GM12878 (cell line): ENCODE measurements around the gene IL1RL2. TPM values are rescaled to one million over a fixed set of nuclear protein-coding genes. Genes with fewer than 3 reads are reported as not detected.

Experiments used
- ATAC-seq: fragments of 200-7000 bp; cut with Tn5 transposase; 3 replicates; pipeline ENCODE4 v1.9.1; 2020; ENCODE audit warnings: mild to moderate bottlenecking, moderate library complexity
- BruUV-seq: library from RNA; stranded (reverse); fragments of 400-500 nt; replicated peaks from 2 replicates; lab custom pipeline; 2021; lab: Mats Ljungman, UMichigan
- CTCF ChIA-PET: fragments of 300-600 bp; sonication (Branson Sonifier 250); formaldehyde crosslinking; extraction: SDS; loops from one replicate; lab custom pipeline; 2021; ENCODE audit warnings: inconsistent platforms; lab: Yijun Ruan, JAX
- POLR2A ChIA-PET: fragments of 350-600 bp; formaldehyde crosslinking; extraction: SDS; loops from one replicate; lab custom pipeline; 2021; ENCODE audit warnings: inconsistent platforms; lab: Charles Lee
- RAD21 ChIA-PET: fragments of 300-600 bp; sonication (Branson Sonifier 250); formaldehyde crosslinking; loops from one replicate; lab custom pipeline; 2023; ENCODE audit warnings: antibody characterized with exemption; ENCODE audit not compliant: unreplicated experiment; lab: Charles Lee
- SMC1A ChIA-PET: fragments of 300-600 bp; sonication (Branson Sonifier 250); formaldehyde crosslinking; loops from one replicate; lab custom pipeline; 2023; ENCODE audit not compliant: unreplicated experiment, uncharacterized antibody; lab: Charles Lee
- DNase-seq: peaks from one replicate; pipeline ENCODE4 v3.0.0-alpha.2; 2011; ENCODE audit warnings: low read depth, low spot score
- FAIRE-seq: peaks from 3 replicates; lab custom pipeline; 2011; peaks lifted over from hg19 to GRCh38; lab: Jason Lieb, UNC
- H2AFZ ChIP-seq: 2 replicates; pipeline ENCODE4 v1.6.0; 2011; ENCODE audit warnings: low read depth, low read length, control low read depth; ENCODE audit not compliant: control insufficient read depth
- H3K27ac ChIP-seq: 2 replicates; pipeline ENCODE4 v1.5.1; 2011; ENCODE audit warnings: control low read depth; ENCODE audit not compliant: control insufficient read depth, insufficient read depth
- H3K27me3 ChIP-seq, 2 experiments: replicated peaks in 1 of 2; 2 replicates each; pipeline versions ENCODE4 v1.6.0 to v1.6.1; 2011; ENCODE audit warnings: low read length in 1 of 2; ENCODE audit not compliant: control insufficient read depth in 2 of 2, insufficient read depth in 2 of 2
- H3K36me3 ChIP-seq, 2 experiments: 2 replicates each; pipeline ENCODE4 v1.5.1; 2011; ENCODE audit warnings: low read length in 1 of 2; ENCODE audit not compliant: control insufficient read depth in 2 of 2, insufficient read depth in 2 of 2
- H3K4me1 ChIP-seq: 2 replicates; pipeline ENCODE4 v1.6.1; 2011; ENCODE audit warnings: mild to moderate bottlenecking, low read length, moderate library complexity, mixed read lengths; ENCODE audit not compliant: control insufficient read depth, insufficient read depth
- H3K4me2 ChIP-seq: 2 replicates; pipeline ENCODE4 v1.6.0; 2011; ENCODE audit warnings: control low read depth; ENCODE audit not compliant: control insufficient read depth, insufficient read depth
- H3K4me3 ChIP-seq: fragments of 200-600 bp; sonication (generic); 2 replicates; pipeline ENCODE4 v1.5.1; 2016
- H3K79me2 ChIP-seq: 2 replicates; pipeline ENCODE4 v1.6.0; 2011; ENCODE audit warnings: low read length; ENCODE audit not compliant: control insufficient read depth, insufficient read depth
- H3K9ac ChIP-seq: 2 replicates; pipeline ENCODE4 v1.8.0; 2011; ENCODE audit warnings: low read length, control low read depth, mixed read lengths; ENCODE audit not compliant: control insufficient read depth, insufficient read depth
- H3K9me3 ChIP-seq: replicated peaks from 3 replicates; pipeline ENCODE4 v1.5.1; 2011; ENCODE audit warnings: mild to moderate bottlenecking, low read length; ENCODE audit not compliant: control insufficient read depth, insufficient read depth
- H4K20me1 ChIP-seq: 2 replicates; pipeline ENCODE4 v1.6.0; 2011; ENCODE audit not compliant: control insufficient read depth, insufficient read depth
- BMI1 ChIP-seq: fragments of 450-650 bp; IDR thresholded peaks from 2 replicates; pipeline ENCODE4 v1.6.1; 2016; ENCODE audit warnings: mild to moderate bottlenecking, moderate library complexity, borderline replicate concordance
- BRCA1 ChIP-seq: IDR thresholded peaks from 2 replicates; pipeline ENCODE4 v1.6.1; 2011; ENCODE audit warnings: low read depth, low read length, improper control_type of control experiment
- CHD1 ChIP-seq: IDR thresholded peaks from 2 replicates; pipeline ENCODE4 v1.6.1; 2012; ENCODE audit warnings: low read depth, low read length, improper control_type of control experiment
- CHD2 ChIP-seq: IDR thresholded peaks from 2 replicates; pipeline ENCODE4 v1.6.1; 2011; ENCODE audit warnings: low read depth, low read length, improper control_type of control experiment, borderline replicate concordance
- EED ChIP-seq: sonication (generic); IDR thresholded peaks from 2 replicates; pipeline ENCODE4 v1.6.1; 2016; ENCODE audit warnings: antibody characterized with exemption, low read depth
- EP300 ChIP-seq, 2 experiments: fragments of 150-350 bp in 1 of 2; IDR thresholded peaks; 2 replicates each; pipeline ENCODE4 v1.6.1; 2011 to 2012; ENCODE audit warnings: low read depth in 2 of 2, low read length in 2 of 2, borderline replicate concordance in 1 of 2, improper control_type of control experiment in 1 of 2, inconsistent platforms in 1 of 2; ENCODE audit not compliant: control insufficient read depth in 1 of 2
- HDAC2 ChIP-seq: fragments of 200-600 bp; sonication (generic); IDR thresholded peaks from 2 replicates; pipeline ENCODE4 v1.6.1; 2017
- KDM1A ChIP-seq: fragments of 200-600 bp; sonication (generic); IDR thresholded peaks from 2 replicates; pipeline ENCODE4 v1.6.1; 2016; ENCODE audit warnings: borderline replicate concordance
- KLF5 ChIP-seq: fragments of 450-650 bp; IDR thresholded peaks from 2 replicates; pipeline ENCODE4 v1.6.1; 2014; ENCODE audit warnings: mild to moderate bottlenecking; ENCODE audit not compliant: partially characterized antibody
- NFYB ChIP-seq: IDR thresholded peaks from 2 replicates; pipeline ENCODE4 v1.6.1; 2011; ENCODE audit warnings: low read depth, mild to moderate bottlenecking, low read length, improper control_type of control experiment, moderate library complexity; ENCODE audit not compliant: insufficient read depth
- PKNOX1 ChIP-seq: fragments of 450-650 bp; IDR thresholded peaks from 2 replicates; pipeline ENCODE4 v1.6.1; 2016; ENCODE audit warnings: mild to moderate bottlenecking
- POLR2AphosphoS2 ChIP-seq: IDR thresholded peaks from 2 replicates; pipeline ENCODE4 v1.6.1; 2011; ENCODE audit warnings: low read depth, mild to moderate bottlenecking, low read length, improper control_type of control experiment, moderate library complexity
- RBBP5 ChIP-seq: fragments of 200-600 bp; sonication (generic); conservative IDR thresholded peaks from 2 replicates; pipeline ENCODE4 v1.6.1; 2016
- RELB ChIP-seq: fragments of 450-650 bp; IDR thresholded peaks from 2 replicates; pipeline ENCODE4 v1.6.1; 2017; ENCODE audit warnings: low read depth, mild to moderate bottlenecking, moderate library complexity
- STAT3 ChIP-seq: IDR thresholded peaks from 2 replicates; pipeline ENCODE4 v1.6.1; 2011; ENCODE audit warnings: low read depth, low read length, improper control_type of control experiment
- WGBS: methylation state at CpG from one replicate; pipeline ENCODE4 v1.1.6; 2016; ENCODE audit warnings: low lambda C conversion rate; ENCODE audit not compliant: insufficient replicate concordance, insufficient coverage; ENCODE audit errors: missing lambda C conversion rate; 5-methylcytosine and 5-hydroxymethylcytosine counted together
- in situ Hi-C: fragments of 300-500 bp; cut with MboI; formaldehyde crosslinking; loops from 9 replicates; pipeline ENCODE4 v1.14.3; 2018; ENCODE audit warnings: mixed read lengths
- intact Hi-C: fragments of 100-400 bp; cut with micrococcal nuclease; formaldehyde crosslinking; loops from one replicate; pipeline ENCODE4 v1.14.2; 2022; ENCODE audit not compliant: unreplicated experiment
- polyA plus RNA-seq, 11 experiments: library from polyadenylated mRNA; depleted of rRNA in 4 of 11; unstranded in 6 of 11; stranded (reverse) in 5 of 11; fragments of >200 nt; fragmentation: Nextera tagmentation in 4 of 11; fragmentation: Illumina TruSeq in 1 of 11; extraction: Ambion mirVana in 4 of 11; extraction: Trizol in 1 of 11; gene quantifications; 1 replicate in 1 of 11; 2 replicates in 10 of 11; pipeline versions ENCODE4 v1.2.1 to v1.2.3, GENCODE V29; 2011 to 2016; ENCODE audit warnings: inconsistent platforms in 2 of 11, missing spikeins in 2 of 11, low read depth in 1 of 11
- total RNA-seq, 4 experiments: library from RNA; depleted of rRNA in 3 of 4; stranded (reverse); fragments of >200 nt in 3 of 4; fragmentation: Illumina TruSeq in 1 of 4; extraction: Trizol in 1 of 4; gene quantifications; 2 replicates each; pipeline versions ENCODE4 v1.2.1 to v1.2.3, GENCODE V29; 2013 to 2021

Gene IL1RL2
- total and polyA plus RNA-seq, 10 of the 15 experiments (the other 5 are each of a cell fraction or from before 2014, with no cell fraction given): not detected

GRCh38 chr2:102168026-102168771 lies 18.6 kb upstream of the IL1RL2 start:
- no peak for DNase-seq
- H2AFZ ChIP-seq: no peak overlapping the region
- no peaks in the 10 kb centered on the region for H4K20me1 ChIP-seq
- POLR2A ChIA-PET: no interaction called here
- SMC1A ChIA-PET: interaction anchor here (0.6 to 3.9 kb wide), 3 partner anchors 11 to 72 kb away, joined by 3 to 28 read pairs (median 23); no protein-coding TSS in a partner anchor
- H3K9ac ChIP-seq: no peak overlapping the region
- TF ChIP-seq NFYB (no peak), STAT3 (no peak), EED (no peak)
- TF ChIP-seq, all 136 proteins: peak for 0
- no peaks in the 10 kb centered on the region for H3K4me1 ChIP-seq
- intact Hi-C loops (loop anchor here (5.0 kb wide), 1 partner anchor 146 kb away; no protein-coding TSS in a partner anchor), in situ Hi-C loops (no loop called here)
- FAIRE-seq (no peak), ATAC-seq (no peak; the same call in 2 of the 3 replicates)
- H3K36me3 ChIP-seq: no peaks in the 10 kb centered on the region
- 33% methylated on average over 5 of the region's 5 CpGs for WGBS
- H3K27ac ChIP-seq: no peak overlapping the region
- H3K4me2 ChIP-seq: no peak overlapping the region
- H3K27me3 ChIP-seq: no peaks in the 10 kb centered on the region
- H3K9me3 ChIP-seq: no peaks in the 10 kb centered on the region; the same call in 2 of the 3 replicates
- CTCF ChIA-PET: interaction anchor here (1.2 to 3.7 kb wide), 2 partner anchors 11 to 161 kb away, joined by 3 to 27 read pairs; no protein-coding TSS in a partner anchor
- H3K79me2 ChIP-seq: no peaks in the 10 kb centered on the region
- no TSS peak for BruUV-seq
- no peak overlapping the region for H3K4me3 ChIP-seq
- RAD21 ChIA-PET: no interaction called here

GRCh38 chr2:102171946-102172345 lies 14.9 kb upstream of the IL1RL2 start:
- ChIA-PET SMC1A (interaction anchor here (1.0 kb wide), 1 partner anchor 10 kb away, joined by 4 read pairs; no protein-coding TSS in a partner anchor), POLR2A (interaction anchor here (0.5 to 0.6 kb wide), 3 partner anchors 98 to 257 kb away, joined by 3 to 7 read pairs (median 4); no protein-coding TSS in a partner anchor), CTCF (no interaction called here), RAD21 (no interaction called here)
- H3K36me3 ChIP-seq: no peaks in the 10 kb centered on the region
- DNase-seq: no peak
- no peak overlapping the region for H2AFZ ChIP-seq
- H3K9me3 ChIP-seq: no peaks in the 10 kb centered on the region; the same call in 2 of the 3 replicates
- no peak overlapping the region for H3K27ac ChIP-seq
- no peak overlapping the region for H3K9ac ChIP-seq
- no TSS peak for BruUV-seq
- in situ Hi-C loops (no loop called here), intact Hi-C loops (no loop called here)
- FAIRE-seq: no peak
- no peak overlapping the region for H3K4me3 ChIP-seq
- no peak overlapping the region for H3K4me2 ChIP-seq
- H4K20me1 ChIP-seq: no peaks in the 10 kb centered on the region
- no peaks in the 10 kb centered on the region for H3K79me2 ChIP-seq
- WGBS: 36% methylated on average over 5 of the region's 5 CpGs
- H3K4me1 ChIP-seq: no peaks in the 10 kb centered on the region
- H3K27me3 ChIP-seq: no peaks in the 10 kb centered on the region
- no peak for ATAC-seq
- no peak for TF ChIP-seq RELB
- no peak for TF ChIP-seq CHD2
- TF ChIP-seq PKNOX1: no peak
- no peak for TF ChIP-seq HDAC2
- no peak for TF ChIP-seq RBBP5
- no peak for TF ChIP-seq KDM1A
- no peak for TF ChIP-seq BMI1
- TF ChIP-seq EP300 (IDR thresholded peaks at IDR 0.05; ENCODE audit: borderline replicate concordance in 1 of 2, control insufficient read depth in 1 of 2, low read depth in 2 of 2, low read length in 2 of 2): no peak
- TF ChIP-seq KLF5: no peak
- no peak for TF ChIP-seq POLR2AphosphoS2
- no peak for TF ChIP-seq CHD1
- TF ChIP-seq BRCA1: no peak
